Measurements from ENCODE around the gene RPL23. TPM values are rescaled to one million over a fixed set of nuclear protein-coding genes. Genes with fewer than 3 reads are reported as not detected.

RPL23 gene
- 100 to 1,000 TPM; 406 to 746 TPM for total RNA-seq
- polyA plus RNA-seq (ENCODE audit: insufficient read depth, low read depth, low replicate concordance): 912 TPM
- long read RNA-seq, donor 1, transcript RPL23-211 (3 exons, 2,779 nt): minor isoform, 107 of 3,926 reads
- long read RNA-seq, donor 1, transcript RPL23-206 (5 exons, 2,821 nt): major isoform, 2,899 of 3,926 reads
- long read RNA-seq, donor 1, transcript RPL23-210 (2 exons, 429 nt): minor isoform, 137 of 3,926 reads
- long read RNA-seq, donor 1, transcript RPL23-207 (4 exons, 615 nt): minor isoform, 98 of 3,926 reads
- long read RNA-seq, donor 1, partial matches to known transcripts: 634 of 3,926 reads
- long read RNA-seq, donor 1, other reads (novel, unspliced or antisense): 27 of 3,926 reads
- long read RNA-seq, donor 2, transcript RPL23-210 (2 exons, 429 nt): minor isoform, 104 of 2,578 reads
- long read RNA-seq, donor 2, transcript RPL23-211 (3 exons, 2,779 nt): minor isoform, 61 of 2,578 reads
- long read RNA-seq, donor 2, transcript RPL23-207 (4 exons, 615 nt): minor isoform, 68 of 2,578 reads
- long read RNA-seq, donor 2, transcript RPL23-206 (5 exons, 2,821 nt): major isoform, 1,660 of 2,578 reads
- long read RNA-seq, donor 2, partial matches to known transcripts: 655 of 2,578 reads
- long read RNA-seq, donor 2, other reads (novel, unspliced or antisense): 23 of 2,578 reads

GRCh38 chr17:38853292-38854219 lies at the start of gene RPL23:
TSS of gene RPL23 (minus strand) at chr17:38853721. CDS start at chr17:38853710, 11 bp downstream.
- peak; percentile 45 for TF ChIP-seq POLR2A (IDR thresholded peaks at IDR 0.05)
- TF ChIP-seq, protein P1, sequence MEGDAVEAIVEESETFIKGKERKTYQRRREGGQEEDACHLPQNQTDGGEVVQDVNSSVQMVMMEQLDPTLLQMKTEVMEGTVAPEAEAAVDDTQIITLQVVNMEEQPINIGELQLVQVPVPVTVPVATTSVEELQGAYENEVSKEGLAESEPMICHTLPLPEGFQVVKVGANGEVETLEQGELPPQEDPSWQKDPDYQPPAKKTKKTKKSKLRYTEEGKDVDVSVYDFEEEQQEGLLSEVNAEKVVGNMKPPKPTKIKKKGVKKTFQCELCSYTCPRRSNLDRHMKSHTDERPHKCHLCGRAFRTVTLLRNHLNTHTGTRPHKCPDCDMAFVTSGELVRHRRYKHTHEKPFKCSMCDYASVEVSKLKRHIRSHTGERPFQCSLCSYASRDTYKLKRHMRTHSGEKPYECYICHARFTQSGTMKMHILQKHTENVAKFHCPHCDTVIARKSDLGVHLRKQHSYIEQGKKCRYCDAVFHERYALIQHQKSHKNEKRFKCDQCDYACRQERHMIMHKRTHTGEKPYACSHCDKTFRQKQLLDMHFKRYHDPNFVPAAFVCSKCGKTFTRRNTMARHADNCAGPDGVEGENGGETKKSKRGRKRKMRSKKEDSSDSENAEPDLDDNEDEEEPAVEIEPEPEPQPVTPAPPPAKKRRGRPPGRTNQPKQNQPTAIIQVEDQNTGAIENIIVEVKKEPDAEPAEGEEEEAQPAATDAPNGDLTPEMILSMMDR (IDR thresholded peaks at IDR 0.05): no peak
- WGBS, 2 donors: 0 to 1% methylated on average over 40 to 48 of the region's 48 CpGs
- intact Hi-C loops (cut with DNase I; ENCODE audit: low total_unique reads): no loop called here

GRCh38 chr17:38900978-38901656 lies 47.6 kb upstream of the RPL23 start:
- intact Hi-C loops (cut with DNase I; ENCODE audit: low total_unique reads): no loop called here
- Histone ChIP-seq H3K9me3 (no peaks in the 10 kb centered on the region), H3K4me1 (peaks cover 35% of the 10 kb centered on the region), H3K27me3 (no peaks in the 10 kb centered on the region), H3K27ac (peak overlapping the region in 1 of 2 donors; percentile 62), H3K36me3 (ENCODE audit: low read depth, missing control alignments) (no peaks in the 10 kb centered on the region), H3K4me3 (no peak overlapping the region)
- 43 to 45% methylated on average over 7 to 10 of the region's 10 CpGs for WGBS, 2 donors
- DNase-seq: no peak
- TF ChIP-seq, protein P1 (IDR thresholded peaks at IDR 0.05): no peak
- no peak for TF ChIP-seq POLR2A (IDR thresholded peaks at IDR 0.05)

More at GRCh38 chr17:38853292-38854219, at the start of gene RPL23:
- peak within 1 kb of the TSS; percentile 96 to 97 for H3K27ac ChIP-seq
- no peaks in the 10 kb centered on the region for H3K36me3 ChIP-seq (ENCODE audit: low read depth, missing control alignments)
- H3K9me3 ChIP-seq: no peaks in the 10 kb centered on the region
- H3K27me3 ChIP-seq: no peaks in the 10 kb centered on the region
- peak; percentile 98 for DNase-seq
- peak within 1 kb of the TSS; percentile 67 to 78 for H3K4me3 ChIP-seq
- H3K4me1 ChIP-seq: peaks cover 18% of the 10 kb centered on the region

GRCh38 chr17:38899421-38899820 lies 45.9 kb upstream of the RPL23 start:
- Histone ChIP-seq H3K27ac (no peak overlapping the region), H3K4me3 (no peak overlapping the region), H3K27me3 (no peaks in the 10 kb centered on the region), H3K9me3 (no peaks in the 10 kb centered on the region), H3K4me1 (peaks cover 35% of the 10 kb centered on the region), H3K36me3 (ENCODE audit: low read depth, missing control alignments) (no peaks in the 10 kb centered on the region)
- intact Hi-C loops (cut with DNase I; ENCODE audit: low total_unique reads): no loop called here
- WGBS, 2 donors: 85 to 88% methylated on average over 5 of the region's 5 CpGs
- TF ChIP-seq, protein P1 (IDR thresholded peaks at IDR 0.05): no peak
- TF ChIP-seq POLR2A (IDR thresholded peaks at IDR 0.05): no peak
- no peak for DNase-seq

DNA sequence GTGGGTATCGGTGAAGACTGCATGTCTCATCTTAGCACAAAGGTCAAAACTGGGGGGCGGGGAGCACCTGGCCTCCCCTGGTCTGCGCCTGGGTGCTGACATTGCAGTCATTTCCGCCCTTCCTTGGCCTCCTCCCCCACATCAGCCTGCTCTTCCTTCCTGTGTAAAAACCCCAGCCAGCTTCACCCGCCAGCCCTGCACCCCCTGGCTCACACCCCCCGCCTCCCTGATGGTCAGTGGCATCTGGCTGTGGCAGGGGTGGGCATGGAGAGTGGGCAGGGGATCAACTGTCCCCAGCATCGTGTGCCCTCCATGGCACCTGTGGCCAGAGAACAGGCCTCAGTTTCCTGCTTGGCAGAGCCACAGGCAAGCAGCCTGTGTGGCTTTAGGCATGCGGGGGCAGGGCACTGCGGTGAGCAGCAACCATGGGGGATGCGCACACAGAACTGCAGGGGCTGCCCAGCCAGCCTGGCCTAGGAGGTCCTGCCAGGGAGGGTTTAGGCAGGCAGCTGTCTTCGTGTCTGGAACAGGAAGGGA lies 45.4 kb upstream of the RPL23 start:
- H3K9me3 ChIP-seq: no peaks in the 10 kb centered on the region
- H3K4me1 ChIP-seq: peaks cover 39% of the 10 kb centered on the region
- TF ChIP-seq, protein P1 (IDR thresholded peaks at IDR 0.05): no peak
- TF ChIP-seq POLR2A (IDR thresholded peaks at IDR 0.05): no peak
- H3K4me3 ChIP-seq: no peak overlapping the region
- no peaks in the 10 kb centered on the region for H3K36me3 ChIP-seq (ENCODE audit: low read depth, missing control alignments)
- no peaks in the 10 kb centered on the region for H3K27me3 ChIP-seq
- no peak for DNase-seq
- whole genome bisulfite sequencing, 2 donors: 67 to 74% methylated on average over 8 to 11 of the region's 11 CpGs
- intact Hi-C loops (cut with DNase I; ENCODE audit: low total_unique reads): no loop called here
- H3K27ac ChIP-seq: no peak overlapping the region
